SK-N-SH treated with all-trans-retinoic acid at 6 μM for 48 hours (cell line): Measurements from ENCODE around the gene CTBP1.

ENCODE experiments used
- ATAC-seq: fragments of 200-7000 bp; cut with Tn5 transposase; 3 replicates; pipeline ENCODE4 v1.9.1; 2020; ENCODE audit warnings: mild to moderate bottlenecking, moderate library complexity
- ARNTL ChIP-seq: fragments of 450-650 bp; formaldehyde crosslinking; IDR thresholded peaks from 2 replicates; pipeline ENCODE4 v1.5.0; 2020; ENCODE audit warnings: low read depth, mild to moderate bottlenecking, moderate library complexity, borderline replicate concordance
- BACH2 ChIP-seq: fragments of 250-450 bp; sonication (Bioruptor Pico); IDR thresholded peaks from 2 replicates; pipeline ENCODE4 v1.9.0; 2021; ENCODE audit warnings: mild to moderate bottlenecking, borderline replicate concordance
- CSDC2 ChIP-seq: fragments of 250-450 bp; sonication (Bioruptor Pico); IDR thresholded peaks from 2 replicates; pipeline ENCODE4 v1.5.0; 2020; ENCODE audit warnings: mild to moderate bottlenecking, moderate library complexity
- ESRRG ChIP-seq: fragments of 250-450 bp; sonication (Bioruptor Pico); IDR thresholded peaks from 2 replicates; pipeline ENCODE4 v1.6.1; 2021; ENCODE audit warnings: mild to moderate bottlenecking
- GLIS3 ChIP-seq: fragments of 250-450 bp; sonication (Bioruptor Pico); IDR thresholded peaks from 2 replicates; pipeline ENCODE4 v1.5.0; 2020; ENCODE audit warnings: mild to moderate bottlenecking, moderate library complexity
- OSR1 ChIP-seq: fragments of 250-450 bp; sonication (Bioruptor Pico); IDR thresholded peaks from 2 replicates; pipeline ENCODE4 v1.8.0; 2022; ENCODE audit warnings: moderate library complexity, mild to moderate bottlenecking, inconsistent platforms
- RARB ChIP-seq: fragments of 250-450 bp; sonication (Bioruptor Pico); IDR thresholded peaks from 2 replicates; pipeline ENCODE4 v1.8.0; 2021; ENCODE audit warnings: mild to moderate bottlenecking, moderate library complexity
- SNAI2 ChIP-seq: fragments of 250-450 bp; sonication (Bioruptor Pico); IDR thresholded peaks from 2 replicates; pipeline ENCODE4 v1.5.0; 2020; ENCODE audit warnings: mild to moderate bottlenecking, moderate library complexity
- ZC3H10 ChIP-seq: fragments of 250-450 bp; sonication (Bioruptor Pico); IDR thresholded peaks from 2 replicates; pipeline ENCODE4 v1.5.1; 2021; ENCODE audit warnings: mild to moderate bottlenecking, moderate library complexity
- ZFP3 ChIP-seq: fragments of 250-450 bp; sonication (Bioruptor Pico); IDR thresholded peaks from 2 replicates; pipeline ENCODE4 v1.5.0; 2020; ENCODE audit warnings: mild to moderate bottlenecking, moderate library complexity
- ZNF565 ChIP-seq: fragments of 450-650 bp; formaldehyde crosslinking; conservative IDR thresholded peaks from 2 replicates; pipeline ENCODE4 v1.5.0; 2020; ENCODE audit warnings: low read depth, mild to moderate bottlenecking, moderate library complexity
- ZNF70 ChIP-seq: fragments of 450-650 bp; formaldehyde crosslinking; IDR thresholded peaks from 2 replicates; pipeline ENCODE4 v1.5.0; 2020; ENCODE audit warnings: mild to moderate bottlenecking, moderate library complexity
- ZNF8 ChIP-seq: fragments of 450-650 bp; formaldehyde crosslinking; IDR thresholded peaks from 2 replicates; pipeline ENCODE4 v1.5.0; 2020; ENCODE audit warnings: mild to moderate bottlenecking, moderate library complexity
- TF ChIP-seq, protein P1 (sequence below): fragments of 250-450 bp; sonication (Bioruptor Pico); IDR thresholded peaks from 2 replicates; pipeline ENCODE4 v1.5.1; 2020; ENCODE audit warnings: low read depth, mild to moderate bottlenecking, moderate library complexity
- TF ChIP-seq, protein P2 (sequence below): fragments of 250-450 bp; sonication (Bioruptor Pico); IDR thresholded peaks from 2 replicates; pipeline ENCODE4 v1.5.1; 2021; ENCODE audit warnings: mild to moderate bottlenecking, moderate library complexity
- TF ChIP-seq, protein P3 (sequence below): fragments of 250-450 bp; sonication (Bioruptor Pico); IDR thresholded peaks from 2 replicates; pipeline ENCODE4 v1.5.0; 2020; ENCODE audit warnings: mild to moderate bottlenecking, moderate library complexity
- TF ChIP-seq, protein P4 (sequence below): fragments of 250-450 bp; sonication (Bioruptor Pico); IDR thresholded peaks from 2 replicates; pipeline ENCODE4 v1.8.0; 2021; ENCODE audit warnings: low read depth, mild to moderate bottlenecking, moderate library complexity, borderline replicate concordance
- TF ChIP-seq, protein P5 (sequence below): fragments of 250-450 bp; sonication (Bioruptor Pico); IDR thresholded peaks from 2 replicates; pipeline ENCODE4 v1.8.0; 2020; ENCODE audit warnings: mild to moderate bottlenecking, moderate library complexity, borderline replicate concordance

Gene CTBP1

DNA sequence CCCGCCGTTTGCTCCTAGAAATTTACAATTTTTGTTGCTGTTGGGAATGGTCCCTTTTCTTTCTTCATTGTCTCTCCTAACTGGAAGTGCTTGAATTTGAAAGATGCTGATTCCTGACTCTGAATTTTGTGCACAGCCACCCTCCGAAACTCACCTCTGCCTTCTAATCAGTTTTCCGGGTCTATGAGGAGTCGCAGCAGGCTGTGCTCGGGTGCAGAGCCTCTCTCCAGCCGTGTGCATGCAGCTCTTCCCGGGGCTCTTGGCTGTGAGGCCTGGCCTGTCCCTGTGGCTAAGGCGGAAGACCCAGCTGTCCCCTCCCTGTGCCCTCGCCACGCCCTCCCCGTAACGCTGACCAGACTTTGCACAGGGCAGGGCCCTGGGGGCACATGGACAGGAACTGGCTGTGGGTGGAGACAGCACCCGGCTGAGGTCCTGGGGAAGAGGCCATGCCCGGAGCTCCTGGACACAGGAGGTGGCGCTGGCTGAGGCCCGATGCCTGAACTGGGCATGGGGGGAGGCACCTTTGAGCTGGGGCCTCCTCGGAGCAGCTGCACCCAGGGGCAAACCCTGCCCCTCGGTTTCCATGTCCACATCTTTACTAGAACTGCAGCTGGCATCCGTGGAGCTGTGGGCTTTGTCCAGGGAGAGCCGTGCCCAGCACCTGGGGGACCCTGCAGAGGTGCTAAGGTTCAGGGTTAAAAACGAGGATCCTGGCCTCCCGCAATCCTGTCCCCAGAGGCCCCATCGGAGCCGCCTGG, 43.9 kb downstream of the CTBP1 start (continued):
- TF ChIP-seq ZNF8 (CRISPR knock-in tag) = no peak
- TF ChIP-seq ESRRG (CRISPR knock-in tag) = no peak
- no peak for TF ChIP-seq ZFP3 (CRISPR knock-in tag)
- no peak for TF ChIP-seq BACH2 (CRISPR knock-in tag)
- no peak for TF ChIP-seq CSDC2 (CRISPR knock-in tag)
- TF ChIP-seq, protein P1, sequence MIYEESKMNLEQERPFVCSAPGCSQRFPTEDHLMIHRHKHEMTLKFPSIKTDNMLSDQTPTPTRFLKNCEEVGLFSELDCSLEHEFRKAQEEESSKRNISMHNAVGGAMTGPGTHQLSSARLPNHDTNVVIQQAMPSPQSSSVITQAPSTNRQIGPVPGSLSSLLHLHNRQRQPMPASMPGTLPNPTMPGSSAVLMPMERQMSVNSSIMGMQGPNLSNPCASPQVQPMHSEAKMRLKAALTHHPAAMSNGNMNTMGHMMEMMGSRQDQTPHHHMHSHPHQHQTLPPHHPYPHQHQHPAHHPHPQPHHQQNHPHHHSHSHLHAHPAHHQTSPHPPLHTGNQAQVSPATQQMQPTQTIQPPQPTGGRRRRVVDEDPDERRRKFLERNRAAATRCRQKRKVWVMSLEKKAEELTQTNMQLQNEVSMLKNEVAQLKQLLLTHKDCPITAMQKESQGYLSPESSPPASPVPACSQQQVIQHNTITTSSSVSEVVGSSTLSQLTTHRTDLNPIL (CRISPR knock-in tag) = no peak

DNA sequence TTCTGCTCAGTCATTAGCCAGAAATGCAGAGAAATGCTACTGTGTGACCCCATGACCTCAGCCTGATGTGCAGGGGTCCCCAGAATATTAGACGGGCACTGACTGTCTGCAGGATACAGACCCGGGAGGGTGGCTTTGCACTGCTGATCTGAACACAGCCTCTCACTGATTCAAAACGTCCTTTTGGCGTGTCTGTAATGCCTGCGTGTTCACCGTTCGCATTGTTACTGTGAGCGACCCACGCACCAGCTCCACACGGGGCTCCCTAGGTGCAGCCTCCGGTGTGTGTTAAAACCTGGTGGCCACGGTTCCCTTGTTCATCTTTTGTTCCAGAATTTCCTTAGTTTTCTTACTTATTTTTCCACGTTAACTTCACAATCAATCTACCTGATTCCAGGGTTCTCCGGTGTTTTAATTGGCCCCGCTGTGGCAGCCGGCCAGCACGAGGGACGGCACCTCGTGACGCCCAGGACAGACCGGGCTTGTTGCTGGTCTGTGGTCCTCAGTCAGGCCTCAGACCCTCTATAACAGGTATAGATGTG, 44.6 kb downstream of the CTBP1 start:
- TF ChIP-seq GLIS3 (CRISPR knock-in tag) (no peak), BACH2 (CRISPR knock-in tag) (no peak), ZNF8 (CRISPR knock-in tag) (no peak), ZFP3 (CRISPR knock-in tag) (no peak)
- TF ChIP-seq, all 23 proteins: peak for 0
- ATAC-seq = no peak

DNA sequence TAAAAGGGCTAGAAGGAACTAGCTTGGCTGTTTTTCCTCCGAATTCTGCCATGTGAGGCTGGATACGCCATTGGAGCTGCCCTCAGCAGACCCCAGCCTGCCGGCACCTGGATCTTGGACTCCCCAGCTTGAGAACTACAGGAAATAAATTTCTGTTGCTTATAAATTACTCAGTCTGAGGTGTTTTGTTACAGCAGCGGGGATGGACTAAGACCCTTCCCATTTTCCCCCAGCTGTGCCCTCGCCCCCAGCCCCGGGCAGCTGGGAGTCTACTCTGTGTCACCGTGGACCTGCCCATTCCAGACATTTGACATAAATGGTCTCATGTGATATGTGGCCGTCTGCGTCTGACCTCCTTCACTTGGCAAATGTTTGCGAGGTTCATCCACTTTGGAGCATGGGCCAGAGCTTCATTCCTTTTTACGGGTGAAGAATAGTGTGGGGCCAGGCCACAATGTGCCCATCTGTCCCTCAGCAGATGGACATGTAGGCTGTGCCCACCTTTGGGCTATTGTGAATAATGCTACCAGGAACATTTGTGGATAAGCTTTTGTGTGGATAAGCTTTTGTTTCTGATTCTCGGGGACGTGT, 45.8 kb downstream of the CTBP1 start:
- TF ChIP-seq OSR1 (CRISPR knock-in tag) (no peak), ZNF565 (CRISPR knock-in tag) (no peak), ZNF8 (CRISPR knock-in tag) (no peak), ZNF70 (CRISPR knock-in tag) (no peak), RARB (CRISPR knock-in tag) (no peak), ARNTL (no peak), CSDC2 (CRISPR knock-in tag) (no peak), ZC3H10 (CRISPR knock-in tag) (no peak), GLIS3 (CRISPR knock-in tag) (no peak), ZFP3 (CRISPR knock-in tag) (no peak), SNAI2 (CRISPR knock-in tag) (no peak)
- TF ChIP-seq, protein P2, sequence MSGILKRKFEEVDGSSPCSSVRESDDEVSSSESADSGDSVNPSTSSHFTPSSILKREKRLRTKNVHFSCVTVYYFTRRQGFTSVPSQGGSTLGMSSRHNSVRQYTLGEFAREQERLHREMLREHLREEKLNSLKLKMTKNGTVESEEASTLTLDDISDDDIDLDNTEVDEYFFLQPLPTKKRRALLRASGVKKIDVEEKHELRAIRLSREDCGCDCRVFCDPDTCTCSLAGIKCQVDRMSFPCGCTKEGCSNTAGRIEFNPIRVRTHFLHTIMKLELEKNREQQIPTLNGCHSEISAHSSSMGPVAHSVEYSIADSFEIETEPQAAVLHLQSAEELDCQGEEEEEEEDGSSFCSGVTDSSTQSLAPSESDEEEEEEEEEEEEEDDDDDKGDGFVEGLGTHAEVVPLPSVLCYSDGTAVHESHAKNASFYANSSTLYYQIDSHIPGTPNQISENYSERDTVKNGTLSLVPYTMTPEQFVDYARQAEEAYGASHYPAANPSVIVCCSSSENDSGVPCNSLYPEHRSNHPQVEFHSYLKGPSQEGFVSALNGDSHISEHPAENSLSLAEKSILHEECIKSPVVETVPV (CRISPR knock-in tag) = no peak
- TF ChIP-seq, protein P3, sequence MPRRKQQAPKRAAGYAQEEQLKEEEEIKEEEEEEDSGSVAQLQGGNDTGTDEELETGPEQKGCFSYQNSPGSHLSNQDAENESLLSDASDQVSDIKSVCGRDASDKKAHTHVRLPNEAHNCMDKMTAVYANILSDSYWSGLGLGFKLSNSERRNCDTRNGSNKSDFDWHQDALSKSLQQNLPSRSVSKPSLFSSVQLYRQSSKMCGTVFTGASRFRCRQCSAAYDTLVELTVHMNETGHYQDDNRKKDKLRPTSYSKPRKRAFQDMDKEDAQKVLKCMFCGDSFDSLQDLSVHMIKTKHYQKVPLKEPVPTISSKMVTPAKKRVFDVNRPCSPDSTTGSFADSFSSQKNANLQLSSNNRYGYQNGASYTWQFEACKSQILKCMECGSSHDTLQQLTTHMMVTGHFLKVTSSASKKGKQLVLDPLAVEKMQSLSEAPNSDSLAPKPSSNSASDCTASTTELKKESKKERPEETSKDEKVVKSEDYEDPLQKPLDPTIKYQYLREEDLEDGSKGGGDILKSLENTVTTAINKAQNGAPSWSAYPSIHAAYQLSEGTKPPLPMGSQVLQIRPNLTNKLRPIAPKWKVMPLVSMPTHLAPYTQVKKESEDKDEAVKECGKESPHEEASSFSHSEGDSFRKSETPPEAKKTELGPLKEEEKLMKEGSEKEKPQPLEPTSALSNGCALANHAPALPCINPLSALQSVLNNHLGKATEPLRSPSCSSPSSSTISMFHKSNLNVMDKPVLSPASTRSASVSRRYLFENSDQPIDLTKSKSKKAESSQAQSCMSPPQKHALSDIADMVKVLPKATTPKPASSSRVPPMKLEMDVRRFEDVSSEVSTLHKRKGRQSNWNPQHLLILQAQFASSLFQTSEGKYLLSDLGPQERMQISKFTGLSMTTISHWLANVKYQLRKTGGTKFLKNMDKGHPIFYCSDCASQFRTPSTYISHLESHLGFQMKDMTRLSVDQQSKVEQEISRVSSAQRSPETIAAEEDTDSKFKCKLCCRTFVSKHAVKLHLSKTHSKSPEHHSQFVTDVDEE (CRISPR knock-in tag) = no peak
- TF ChIP-seq, protein P4, sequence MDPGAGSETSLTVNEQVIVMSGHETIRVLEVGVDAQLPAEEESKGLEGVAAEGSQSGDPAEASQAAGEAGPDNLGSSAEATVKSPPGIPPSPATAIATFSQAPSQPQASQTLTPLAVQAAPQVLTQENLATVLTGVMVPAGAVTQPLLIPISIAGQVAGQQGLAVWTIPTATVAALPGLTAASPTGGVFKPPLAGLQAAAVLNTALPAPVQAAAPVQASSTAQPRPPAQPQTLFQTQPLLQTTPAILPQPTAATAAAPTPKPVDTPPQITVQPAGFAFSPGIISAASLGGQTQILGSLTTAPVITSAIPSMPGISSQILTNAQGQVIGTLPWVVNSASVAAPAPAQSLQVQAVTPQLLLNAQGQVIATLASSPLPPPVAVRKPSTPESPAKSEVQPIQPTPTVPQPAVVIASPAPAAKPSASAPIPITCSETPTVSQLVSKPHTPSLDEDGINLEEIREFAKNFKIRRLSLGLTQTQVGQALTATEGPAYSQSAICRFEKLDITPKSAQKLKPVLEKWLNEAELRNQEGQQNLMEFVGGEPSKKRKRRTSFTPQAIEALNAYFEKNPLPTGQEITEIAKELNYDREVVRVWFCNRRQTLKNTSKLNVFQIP (CRISPR knock-in tag) = no peak
- TF ChIP-seq, protein P5, sequence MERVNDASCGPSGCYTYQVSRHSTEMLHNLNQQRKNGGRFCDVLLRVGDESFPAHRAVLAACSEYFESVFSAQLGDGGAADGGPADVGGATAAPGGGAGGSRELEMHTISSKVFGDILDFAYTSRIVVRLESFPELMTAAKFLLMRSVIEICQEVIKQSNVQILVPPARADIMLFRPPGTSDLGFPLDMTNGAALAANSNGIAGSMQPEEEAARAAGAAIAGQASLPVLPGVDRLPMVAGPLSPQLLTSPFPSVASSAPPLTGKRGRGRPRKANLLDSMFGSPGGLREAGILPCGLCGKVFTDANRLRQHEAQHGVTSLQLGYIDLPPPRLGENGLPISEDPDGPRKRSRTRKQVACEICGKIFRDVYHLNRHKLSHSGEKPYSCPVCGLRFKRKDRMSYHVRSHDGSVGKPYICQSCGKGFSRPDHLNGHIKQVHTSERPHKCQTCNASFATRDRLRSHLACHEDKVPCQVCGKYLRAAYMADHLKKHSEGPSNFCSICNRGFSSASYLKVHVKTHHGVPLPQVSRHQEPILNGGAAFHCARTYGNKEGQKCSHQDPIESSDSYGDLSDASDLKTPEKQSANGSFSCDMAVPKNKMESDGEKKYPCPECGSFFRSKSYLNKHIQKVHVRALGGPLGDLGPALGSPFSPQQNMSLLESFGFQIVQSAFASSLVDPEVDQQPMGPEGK (CRISPR knock-in tag) = no peak
- TF ChIP-seq, protein P1 (CRISPR knock-in tag) = no peak
- no peak for ATAC-seq
